Measurements from ENCODE around the gene DSTYK.
A peak's percentile ranks its signal among the peaks of the same experiment; 100 is the strongest.
"Not testable (repeated sequence)": the region's sequence is repeated elsewhere in the genome, so short reads cannot be mapped to it uniquely, and the experiment has no call there.

The DSTYK gene

DNA sequence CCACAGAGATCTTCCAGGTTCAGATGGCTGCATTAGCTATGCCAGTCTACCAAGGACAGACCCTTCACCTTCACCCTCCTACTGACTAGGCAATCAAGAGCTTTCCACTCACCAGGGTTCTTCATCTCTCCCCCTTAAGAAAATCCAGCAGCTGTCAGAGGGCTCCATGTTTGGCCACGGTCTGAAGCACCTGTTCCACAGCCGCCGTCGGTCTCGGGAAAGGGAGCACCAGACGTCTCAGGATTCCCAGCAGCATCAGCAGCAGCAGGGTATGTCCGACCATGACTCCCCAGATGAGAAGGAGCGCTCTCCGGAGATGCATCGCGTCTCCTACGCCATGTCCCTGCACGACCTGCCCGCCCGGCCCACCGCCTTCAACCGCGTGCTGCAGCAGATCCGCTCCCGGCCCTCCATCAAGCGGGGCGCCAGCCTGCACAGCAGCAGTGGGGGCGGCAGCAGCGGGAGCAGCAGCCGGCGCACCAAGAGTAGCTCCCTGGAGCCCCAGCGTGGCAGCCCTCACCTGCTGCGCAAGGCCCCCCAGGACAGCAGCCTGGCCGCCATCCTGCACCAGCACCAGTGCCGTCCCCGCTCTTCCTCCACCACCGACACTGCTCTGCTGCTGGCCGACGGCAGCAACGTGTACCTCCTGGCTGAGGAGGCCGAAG is 30.0 kb upstream of the DSTYK start:
- no peak for DNase-seq

DNA sequence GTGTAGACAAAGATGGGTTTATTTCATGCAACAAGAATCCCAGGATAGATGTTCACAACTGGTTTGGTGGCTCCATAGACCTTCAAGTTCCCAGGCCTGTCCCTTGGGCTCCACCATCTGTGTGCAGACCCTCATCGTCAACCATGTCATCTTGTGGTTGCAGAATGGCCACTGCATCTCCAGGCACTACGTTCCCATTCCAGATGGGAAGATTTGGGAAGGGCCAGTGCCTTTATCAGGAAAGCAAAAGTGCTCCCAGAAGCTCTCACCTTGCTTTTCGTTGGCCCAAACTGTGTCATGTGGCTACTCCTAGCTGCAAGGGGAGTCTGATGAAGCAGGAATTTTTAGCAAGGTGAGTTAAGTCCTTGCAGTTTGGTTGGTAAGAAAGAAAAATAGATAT is 29.1 kb upstream of the DSTYK start:
- DNase-seq = no peak

DNA sequence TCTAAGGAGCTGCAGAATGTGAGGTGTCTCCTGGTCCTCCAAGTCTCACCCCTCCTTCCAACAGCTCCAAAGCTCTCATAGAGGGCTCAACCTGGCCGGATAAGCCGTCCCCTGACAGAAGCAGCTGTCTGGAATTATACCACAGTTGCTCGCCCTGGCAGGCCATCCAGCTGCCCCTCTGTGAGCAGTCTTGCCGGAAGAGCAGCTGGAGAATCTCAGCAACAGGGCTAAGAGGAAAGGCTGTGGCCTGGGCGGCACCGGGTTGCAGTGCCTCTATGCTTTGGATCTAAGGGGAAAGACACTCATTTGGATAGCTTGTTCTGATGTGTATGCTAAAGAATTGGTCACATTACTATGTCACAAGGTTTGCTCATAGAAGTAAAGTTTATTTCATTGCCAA is 28.6 kb upstream of the DSTYK start:
- DNase-seq = peak; percentile 56 to 77

DNA sequence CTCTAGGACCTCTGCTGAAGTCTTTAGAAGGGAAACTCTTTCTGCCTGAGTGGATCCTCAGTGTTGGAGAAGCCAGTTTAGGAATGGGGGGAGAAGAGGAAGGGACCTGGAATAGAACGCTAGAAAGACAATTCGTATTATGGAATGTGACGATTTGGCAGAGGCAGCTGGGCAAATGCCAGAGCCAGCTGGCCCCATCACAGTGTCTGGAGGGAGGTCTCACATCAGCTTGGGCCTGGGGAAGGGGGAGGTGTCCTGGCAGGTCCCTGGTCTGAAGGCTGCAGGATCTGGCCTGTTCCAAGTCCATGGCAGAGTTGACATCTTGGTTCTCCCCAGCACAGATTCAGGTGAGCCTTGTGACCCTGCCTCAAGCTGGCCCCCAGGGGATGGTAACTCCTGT is 27.6 kb upstream of the DSTYK start:
- no peak for DNase-seq

DNA sequence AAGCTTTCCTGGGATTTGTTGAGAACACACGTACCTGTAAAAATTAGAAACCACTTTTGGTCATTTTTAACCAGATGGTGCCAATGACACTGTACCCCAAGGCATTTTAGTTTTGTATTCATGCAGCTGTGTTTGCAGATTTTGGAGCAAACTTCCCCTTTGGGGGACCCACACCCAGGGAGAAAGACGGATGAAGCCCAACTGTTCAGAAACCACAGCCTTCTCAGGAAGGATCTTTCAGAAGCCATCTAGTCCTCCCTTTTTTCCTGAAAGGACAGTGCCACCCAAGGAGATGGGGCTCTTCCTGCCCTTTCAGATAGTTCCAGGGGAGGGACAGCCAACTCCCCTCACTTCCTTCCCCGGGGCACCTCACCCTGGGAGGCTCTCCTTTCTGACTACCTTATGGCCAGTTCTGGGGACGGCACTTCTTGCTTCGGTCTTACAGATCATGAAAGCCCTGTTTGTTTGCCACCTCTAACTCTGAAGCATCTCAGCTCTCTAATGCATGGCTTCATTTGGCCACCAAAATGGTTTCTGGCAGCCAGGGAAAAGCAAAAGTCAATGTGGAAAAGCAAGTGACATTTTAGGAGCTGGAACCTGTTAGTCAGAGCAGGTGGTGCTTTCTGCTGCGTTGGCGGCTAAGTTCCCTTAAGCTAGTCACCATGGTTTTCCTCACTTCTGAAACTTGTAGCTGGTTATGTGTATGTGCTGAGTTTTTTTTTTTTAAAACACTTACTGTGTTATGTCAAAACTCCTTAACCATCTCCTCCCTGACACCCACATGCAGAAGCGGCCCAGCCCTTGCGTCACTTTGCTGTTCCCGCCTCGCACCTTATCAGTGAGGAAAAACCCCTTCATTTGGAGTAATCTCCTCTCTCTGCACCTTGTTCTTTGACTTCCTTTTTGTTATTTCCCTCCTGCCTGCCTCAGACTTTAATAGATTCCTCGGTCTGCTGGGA is 26.3 kb upstream of the DSTYK start:
- DNase-seq = no peak

DNA sequence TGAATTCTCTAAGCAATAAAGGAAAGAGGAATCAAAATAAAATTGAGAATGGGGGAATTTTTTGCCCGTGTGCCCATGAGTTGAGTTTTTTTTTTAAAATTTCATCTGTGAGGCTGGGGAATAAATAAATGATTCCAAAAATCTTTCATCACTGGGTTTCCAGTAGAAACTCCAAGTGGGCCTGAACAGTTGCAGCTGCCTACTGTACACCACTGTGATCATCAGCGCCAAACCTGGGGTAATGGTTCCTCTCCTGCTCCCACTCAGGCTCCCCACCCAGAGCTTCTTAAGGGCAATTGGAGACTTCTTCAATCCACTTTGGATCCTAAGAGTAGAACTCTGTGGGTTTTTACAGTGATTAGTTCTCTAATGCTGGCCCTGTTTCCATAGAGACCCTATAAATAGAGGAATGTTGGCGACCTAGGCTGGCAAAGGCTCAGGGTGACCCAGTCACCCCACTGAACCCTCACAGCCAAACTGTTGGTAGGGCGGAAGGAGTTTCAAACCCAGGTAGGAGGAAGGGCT is 25.5 kb upstream of the DSTYK start:
- no peak for DNase-seq

DNA sequence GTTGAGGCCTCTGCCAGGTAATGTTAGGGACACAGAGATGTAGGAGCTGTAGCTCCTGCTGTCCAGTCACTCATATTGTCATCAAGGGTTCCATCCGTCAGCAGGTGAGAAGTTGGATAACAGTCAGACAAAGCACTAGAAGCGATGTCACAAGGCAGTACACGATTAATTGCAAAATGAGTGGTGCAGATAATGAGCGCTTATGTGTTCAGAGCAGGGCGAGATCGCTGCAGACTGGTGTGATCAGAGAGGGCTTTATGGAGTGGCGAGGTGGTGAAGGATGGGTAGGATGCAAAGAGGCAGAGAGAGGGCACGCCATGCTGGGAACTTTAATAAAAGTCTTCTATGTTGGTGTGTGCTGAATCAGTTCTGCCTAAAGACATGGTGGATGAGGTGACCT is 25.0 kb upstream of the DSTYK start:
- no peak for DNase-seq

DNA sequence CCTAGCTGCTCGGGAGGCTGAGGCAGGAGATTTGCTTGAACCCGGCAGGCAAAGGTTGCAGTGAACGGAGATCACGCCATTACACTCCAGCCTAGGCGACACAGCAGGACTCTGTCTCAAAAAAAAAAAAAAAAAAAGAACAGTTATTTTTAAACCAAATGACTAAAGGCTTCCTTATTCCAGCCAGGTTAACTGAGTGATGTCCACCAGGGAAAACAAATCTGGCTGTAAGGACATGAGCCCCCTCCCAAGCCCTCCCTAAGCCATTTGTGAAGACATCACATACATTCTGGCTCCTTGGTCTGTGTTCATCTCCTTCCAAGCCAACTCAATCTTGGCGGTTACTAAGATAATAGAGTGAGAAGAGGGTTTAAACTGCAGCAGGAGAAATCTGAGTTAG is 24.4 kb upstream of the DSTYK start:
- no peak for DNase-seq

DNA sequence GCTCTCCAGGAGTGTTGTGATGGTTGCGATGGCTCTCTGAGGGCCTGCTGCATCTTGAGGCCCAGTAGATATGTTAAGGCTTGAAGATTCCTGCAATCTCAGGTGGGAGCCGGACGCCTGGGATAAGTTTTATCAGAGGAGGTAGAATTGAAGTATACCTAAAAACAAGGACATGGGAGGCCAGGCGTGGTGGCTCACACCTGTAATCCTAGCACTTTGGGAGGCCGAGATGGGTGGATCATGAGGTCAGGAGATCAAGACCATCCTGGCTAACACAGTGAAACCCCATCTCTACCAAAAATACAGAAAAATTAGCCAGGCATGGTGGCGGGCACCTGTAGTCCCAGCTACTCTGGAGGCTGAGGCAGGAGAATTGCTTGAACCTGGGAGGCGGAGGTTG is 22.5 kb upstream of the DSTYK start:
- not testable (repeated sequence) for DNase-seq

DNA sequence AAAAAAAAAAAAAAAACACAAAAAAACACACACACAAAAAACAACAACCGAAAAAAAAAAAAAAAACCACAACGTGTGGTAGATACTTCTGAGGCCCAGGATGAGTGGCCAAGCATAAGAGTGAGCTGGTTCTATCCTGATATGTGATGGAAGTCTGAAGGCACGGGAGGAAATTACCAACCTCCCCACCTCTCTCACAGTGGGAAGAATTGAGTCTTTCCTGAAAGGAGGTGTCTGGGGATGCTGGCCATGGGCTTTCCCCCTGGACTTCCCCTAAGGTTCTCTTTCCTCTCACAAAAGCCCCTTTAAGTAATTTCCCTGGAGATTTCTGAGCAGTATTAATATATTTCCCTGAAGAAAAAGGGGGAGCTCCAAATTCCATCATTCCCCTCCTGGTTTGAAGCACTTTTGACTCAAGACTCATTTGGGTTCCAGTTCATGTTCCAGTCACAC is 21.5 kb upstream of the DSTYK start:
- no peak for DNase-seq

DNA sequence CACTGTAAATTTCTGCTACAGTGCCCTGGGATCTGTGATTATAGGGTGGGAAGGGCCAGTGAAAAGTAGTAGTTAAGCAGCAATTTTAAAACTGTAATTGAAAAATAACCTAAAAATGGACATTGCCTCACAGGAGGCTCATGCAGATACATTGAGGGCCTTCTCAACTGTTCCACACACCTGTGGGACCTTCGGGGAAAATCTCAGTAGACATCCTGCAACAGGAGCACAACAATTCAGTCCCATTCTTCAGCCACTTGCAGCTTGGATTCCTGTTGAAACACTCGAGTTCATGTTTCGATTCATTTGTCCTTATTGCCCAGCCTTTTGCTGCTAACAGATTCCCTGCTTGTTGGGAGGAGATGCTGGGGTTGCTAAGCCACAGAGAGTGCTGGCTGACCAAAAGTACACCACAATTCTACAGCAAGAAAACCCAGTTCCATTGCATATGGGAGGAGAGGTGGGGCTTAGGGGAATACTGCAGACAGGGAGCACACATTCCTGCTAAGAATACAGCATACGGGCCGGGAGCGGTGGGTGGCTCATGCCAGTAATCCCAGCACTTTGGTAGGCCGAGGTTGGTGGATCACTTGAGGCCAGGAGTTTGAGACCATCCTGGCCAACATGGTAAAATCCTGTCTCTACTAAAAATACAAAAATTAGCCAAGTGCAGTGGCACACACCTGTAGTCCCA is 20.8 kb upstream of the DSTYK start:
- DNase-seq = no peak

DNA sequence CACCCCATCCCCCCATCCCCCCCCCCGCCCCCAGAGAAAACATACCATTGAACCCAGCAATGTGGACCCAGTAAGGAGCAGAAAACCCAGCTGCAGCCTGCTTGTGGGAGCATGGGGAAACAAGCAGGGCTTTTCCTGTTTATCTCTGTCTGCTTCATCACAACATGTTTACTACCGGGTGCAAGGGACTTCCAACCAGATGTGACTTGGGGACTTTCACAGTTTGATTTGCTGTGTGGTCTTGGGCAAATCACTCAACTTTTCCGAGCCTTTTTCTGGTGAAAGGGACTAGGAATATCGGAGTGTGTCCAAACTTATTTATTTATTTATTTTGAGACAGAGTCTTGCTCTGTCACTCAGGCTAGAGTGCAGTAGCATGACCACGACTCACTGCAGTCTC is 19.5 kb upstream of the DSTYK start:
- DNase-seq = no peak

DNA sequence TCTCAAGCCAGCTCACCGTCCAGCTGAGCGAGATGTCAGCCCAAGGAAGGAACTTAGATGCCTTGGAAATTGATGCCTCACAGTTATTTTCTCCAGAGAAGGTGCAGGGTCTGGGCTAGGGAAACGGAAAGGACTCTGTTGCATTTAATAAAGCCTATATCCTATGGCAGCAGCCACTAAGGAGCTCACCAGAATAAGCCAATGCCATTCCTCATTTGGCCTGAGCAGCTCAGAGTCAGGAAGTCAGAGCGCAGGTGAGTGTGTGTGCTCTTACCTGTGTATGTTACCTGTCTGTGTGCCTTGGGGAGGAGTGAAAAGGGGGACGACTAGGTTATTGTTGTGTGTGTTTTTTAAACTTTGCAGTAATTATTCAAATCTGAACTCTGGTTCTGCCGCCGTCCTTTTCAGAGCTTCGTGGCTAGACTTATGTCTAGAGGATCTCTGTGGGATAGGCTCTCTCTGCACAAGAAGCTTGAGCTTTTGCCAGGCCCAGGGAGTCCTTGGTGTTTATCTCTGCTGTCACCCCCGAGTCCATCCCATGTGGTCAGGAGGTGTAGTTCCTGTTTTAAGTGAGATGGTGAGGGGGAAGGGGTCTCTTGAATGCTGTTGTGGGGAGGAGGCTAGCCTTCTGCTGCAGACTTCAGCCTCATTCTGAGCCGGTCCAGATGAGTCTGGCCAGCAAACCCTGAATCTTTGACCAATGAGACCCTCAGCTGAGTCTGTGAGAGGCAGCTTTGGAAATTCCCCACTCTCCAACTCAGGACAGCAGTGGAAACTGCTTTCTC is 18.6 kb upstream of the DSTYK start:
- no peak for DNase-seq

DNA sequence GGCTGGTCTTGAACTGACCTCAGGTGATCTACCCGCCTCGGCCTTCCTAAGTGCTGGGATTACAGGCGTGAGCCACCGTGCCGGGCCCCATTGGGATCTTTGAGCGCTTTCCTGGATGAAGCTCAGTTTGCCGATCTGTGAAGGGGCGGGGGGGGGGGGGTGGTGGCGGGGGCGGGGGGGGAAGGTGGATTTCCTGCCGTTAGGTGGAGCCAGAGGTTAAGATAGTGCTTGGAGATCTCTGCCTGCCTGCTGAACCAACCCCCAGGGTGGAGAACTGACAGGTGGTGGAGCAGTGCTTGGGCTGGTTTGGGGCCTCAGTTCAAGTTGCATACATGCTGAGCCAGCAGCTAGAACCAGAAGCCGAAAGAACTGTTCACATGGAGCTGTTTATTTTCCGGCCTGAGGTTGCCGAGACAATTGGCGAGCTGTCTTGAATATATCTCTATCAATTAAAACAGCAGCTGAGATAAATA is 17.9 kb upstream of the DSTYK start:
- DNase-seq = peak; percentile 78 to 90

DNA sequence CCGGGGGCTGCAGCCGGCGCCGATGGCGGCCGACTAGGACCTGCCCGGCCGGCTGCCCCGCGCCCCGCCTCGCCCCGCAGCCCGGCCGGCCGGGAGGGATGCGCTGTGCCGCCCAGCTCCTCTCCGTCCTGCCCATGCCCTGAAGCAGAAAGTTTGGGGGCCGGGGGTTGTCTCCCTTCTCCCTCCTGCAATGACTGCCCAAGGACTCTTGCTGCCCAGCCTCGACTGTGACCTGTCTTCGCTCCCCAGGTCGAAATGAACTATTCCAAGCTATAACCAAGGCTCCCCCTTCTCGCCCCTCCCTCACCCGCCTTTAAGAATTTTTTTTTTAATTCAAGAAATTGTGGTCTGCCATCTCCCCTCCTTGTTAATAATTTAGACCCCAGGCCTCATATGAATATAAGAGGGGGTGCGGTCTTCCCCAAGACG is 16.6 kb upstream of the DSTYK start:
- no peak for DNase-seq

DNA sequence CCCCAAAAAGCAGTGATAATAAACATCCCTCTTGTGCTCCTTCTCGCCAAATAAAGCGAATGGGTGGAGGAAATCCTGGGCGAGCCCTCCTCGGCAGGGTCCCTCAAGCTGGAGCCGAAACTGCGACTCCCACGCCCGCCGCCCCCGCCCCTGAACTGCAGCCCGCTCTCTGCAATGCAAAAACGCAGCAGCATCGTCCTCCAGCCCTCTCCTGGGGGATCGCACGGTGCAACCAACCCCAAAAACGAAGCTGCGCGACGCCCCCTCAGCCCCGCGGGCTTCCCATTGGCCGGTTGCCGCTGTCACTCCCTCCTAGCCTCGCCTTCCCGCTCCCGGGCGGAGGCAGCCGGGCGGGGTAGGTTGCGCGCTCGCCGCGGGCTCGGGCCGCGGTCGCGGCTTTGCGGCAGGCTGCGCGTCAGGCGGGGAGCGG is 16.1 kb upstream of the DSTYK start, which contains the start of gene TMCC2:
Gene TMCC2, plus strand, starts transcription at position 363 of the 430 bp plus-strand sequence. CDS start 619 bp downstream, outside the sequence.
- peak; percentile 88 to 91 for DNase-seq

DNA sequence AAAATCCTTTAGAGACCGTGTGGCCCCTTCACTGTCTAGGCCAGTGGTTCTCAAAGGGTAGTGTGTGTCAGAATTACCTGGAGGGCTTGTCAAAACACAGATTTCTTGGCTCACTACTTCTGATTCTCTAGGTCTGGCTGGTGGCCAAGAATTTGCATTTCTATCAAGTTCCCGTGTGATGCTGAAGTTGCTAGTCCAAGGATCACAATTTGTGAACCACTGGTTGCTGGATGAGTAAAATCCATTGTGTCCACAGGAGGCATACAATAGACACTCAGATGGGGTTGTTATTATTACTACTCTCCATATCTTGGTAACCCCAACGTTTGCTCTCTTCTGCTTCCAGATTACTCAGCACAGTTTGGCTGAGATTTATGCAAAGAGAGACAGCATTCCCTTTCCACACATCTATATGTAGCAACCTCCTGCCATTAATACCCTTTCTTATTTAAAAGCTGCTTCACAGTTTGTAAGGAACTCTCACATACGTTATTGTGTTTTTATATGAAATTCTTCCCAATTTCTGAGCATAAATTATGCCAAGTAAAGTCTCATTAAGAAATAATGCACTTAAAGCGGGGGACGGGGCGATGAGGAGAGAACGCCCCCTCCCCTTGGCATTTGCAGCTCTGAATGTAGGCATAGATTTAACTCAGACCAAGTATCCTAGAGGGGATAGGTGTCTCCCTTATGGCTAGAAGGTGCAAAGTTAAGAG is 15.5 kb upstream of the DSTYK start:
- peak in 1 of 2 experiments; percentile 3 for DNase-seq

DNA sequence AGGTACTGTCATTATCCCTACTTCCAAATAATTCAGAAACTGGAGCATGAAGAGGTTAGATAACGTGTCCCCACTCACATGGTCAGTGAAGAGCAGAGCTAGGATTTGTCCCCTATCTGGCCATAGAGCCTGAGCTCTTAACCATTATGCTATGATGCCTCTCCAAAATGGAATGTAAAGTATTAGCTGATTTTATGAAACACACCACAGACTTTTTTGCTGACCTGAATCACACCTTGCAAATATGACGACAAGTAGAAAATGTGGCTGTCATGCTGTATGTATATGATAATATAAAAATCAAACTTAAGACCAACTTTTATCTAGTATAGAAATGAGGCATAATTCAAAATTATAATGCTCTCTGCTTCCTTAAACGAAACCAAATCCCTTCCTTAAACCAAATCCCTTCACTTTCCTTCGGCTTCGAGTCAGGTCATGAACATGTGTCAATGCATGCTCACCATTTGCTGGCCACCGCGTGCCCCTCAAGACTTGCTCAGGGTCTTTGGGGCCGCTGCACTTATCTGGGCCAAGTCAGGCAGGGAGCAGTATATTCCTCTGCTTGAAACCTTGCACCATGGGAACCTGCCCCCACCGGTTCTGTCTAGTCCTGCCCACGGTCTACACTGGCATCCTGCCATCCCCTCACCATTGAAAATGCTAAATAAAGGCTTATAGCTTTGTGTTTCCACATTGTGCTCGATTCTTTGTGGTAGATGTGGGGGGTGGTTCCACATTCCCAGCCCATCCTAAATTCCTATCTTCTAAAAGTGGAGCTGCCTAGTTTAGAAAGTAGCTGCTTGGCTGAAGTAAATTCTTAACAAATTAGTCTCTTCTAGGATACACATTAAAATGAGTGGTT is 14.6 kb upstream of the DSTYK start:
- peak in 1 of 2 experiments; percentile 11 for DNase-seq

DNA sequence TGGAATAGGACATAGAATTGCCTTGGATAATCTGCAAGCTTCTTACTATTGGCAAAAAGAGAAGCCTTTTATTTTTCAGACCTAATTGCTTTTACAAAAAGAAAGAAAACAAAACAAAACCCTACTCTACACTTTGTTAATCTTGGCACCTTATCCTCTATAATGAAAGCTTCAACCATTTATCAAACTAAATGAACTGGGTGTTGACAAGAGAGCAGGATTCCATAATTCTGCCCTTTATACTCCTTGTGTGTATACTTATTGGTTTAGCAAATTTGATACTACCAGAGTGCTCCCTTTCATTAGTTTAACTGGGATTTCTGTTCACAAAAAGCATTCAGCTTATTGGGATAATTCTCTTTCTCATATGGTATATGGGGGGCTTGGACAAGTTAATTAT is 13.2 kb upstream of the DSTYK start:
- DNase-seq = peak in 1 of 2 experiments; percentile 17

DNA sequence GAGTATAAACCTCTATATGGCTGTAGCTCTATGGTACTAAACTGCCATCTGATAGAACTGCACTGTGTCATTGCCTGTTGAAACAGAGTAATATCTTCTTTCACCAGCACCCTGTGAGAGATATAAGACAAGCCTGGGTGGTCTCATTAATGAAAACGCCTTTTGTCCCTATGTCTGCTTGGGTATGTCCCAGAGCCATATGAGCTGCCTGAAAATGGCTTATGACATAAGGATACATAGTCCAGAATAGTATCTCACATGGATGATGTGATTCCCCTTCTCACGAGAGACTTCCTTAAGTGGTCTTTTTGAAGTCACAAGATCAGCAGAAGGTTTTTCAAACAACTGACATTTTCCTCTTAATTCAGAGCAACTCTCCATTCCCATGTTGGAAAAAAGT is 8.9 kb upstream of the DSTYK start:
- no peak for DNase-seq
